ENCODE results near the gene PSMD2.

Gene PSMD2

GRCh38 chr3:184337981-184338380, 38.9 kb downstream of the PSMD2 start:
- peak in 1 of 56 donors; percentile 38 for DNase-seq

DNA sequence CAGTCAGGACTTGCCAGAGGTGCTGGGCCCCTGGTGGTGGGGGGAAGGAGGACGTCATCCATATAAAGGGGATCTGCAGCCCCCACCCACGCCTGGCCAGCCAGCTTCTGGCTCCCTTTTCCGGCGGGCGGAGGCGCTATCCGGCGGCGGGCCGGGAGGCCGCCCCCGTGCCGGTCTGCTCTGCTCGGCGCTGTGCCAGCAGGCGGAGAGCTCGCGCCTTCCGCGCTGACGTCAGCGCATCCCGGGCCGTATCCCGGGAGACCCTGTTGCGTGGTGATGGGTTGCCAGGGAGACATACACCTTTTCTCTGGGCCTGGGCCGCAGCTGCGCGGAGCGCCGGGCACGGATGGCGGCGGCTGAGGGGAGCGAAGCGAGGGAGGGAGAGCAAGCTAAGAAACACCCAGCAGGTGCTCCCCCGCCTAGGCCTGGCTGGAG, 39.5 kb downstream of the PSMD2 start:
- peak in 55 of 56 donors; percentile 26 to 94 (median 79) for DNase-seq

DNA sequence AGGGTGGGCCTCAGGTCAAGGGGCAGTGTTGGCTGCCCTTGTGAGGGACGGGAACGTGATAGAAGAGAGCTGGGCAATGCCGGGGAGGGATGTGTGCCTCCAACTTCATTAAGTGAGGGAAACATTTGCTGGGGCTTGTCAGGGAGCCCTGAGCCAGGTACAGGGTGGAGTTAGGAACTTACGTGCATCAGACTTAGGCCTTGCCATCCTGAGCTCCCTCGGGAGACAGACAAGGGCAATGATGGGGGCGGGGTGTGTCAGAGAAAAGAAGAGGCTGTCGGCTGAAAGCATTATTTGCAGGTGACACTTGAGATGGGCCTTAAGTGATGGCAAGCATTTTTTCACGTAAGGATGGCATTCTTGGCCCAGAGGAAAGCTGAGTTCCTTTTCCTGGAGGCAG, 40.0 kb downstream of the PSMD2 start:
- DNase-seq: peak in 4 of 56 donors; percentile 29 to 56 (median 44)

GRCh38 chr3:184339451-184340135, 40.6 kb downstream of the PSMD2 start:
- DNase-seq: peak in 6 of 56 donors; percentile 17 to 56 (median 28)

DNA sequence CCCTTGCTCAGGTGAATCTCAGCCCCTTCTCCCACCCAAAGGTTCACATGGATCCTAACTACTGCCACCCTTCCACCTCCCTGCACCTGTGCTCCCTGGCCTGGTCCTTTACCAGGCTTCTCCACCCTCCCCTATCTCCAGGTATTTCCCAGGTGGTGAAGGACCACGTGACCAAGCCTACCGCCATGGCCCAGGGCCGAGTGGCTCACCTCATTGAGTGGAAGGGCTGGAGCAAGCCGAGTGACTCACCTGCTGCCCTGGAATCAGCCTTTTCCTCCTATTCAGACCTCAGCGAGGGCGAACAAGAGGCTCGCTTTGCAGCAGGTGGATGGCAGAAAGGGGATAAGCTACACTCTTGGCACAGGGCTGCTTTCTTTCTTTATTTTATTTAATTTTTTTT, 42.9 kb downstream of the PSMD2 start:
- DNase-seq: no peak

GRCh38 chr3:184343200-184343876, 44.3 kb downstream of the PSMD2 start:
- no peak for DNase-seq

DNA sequence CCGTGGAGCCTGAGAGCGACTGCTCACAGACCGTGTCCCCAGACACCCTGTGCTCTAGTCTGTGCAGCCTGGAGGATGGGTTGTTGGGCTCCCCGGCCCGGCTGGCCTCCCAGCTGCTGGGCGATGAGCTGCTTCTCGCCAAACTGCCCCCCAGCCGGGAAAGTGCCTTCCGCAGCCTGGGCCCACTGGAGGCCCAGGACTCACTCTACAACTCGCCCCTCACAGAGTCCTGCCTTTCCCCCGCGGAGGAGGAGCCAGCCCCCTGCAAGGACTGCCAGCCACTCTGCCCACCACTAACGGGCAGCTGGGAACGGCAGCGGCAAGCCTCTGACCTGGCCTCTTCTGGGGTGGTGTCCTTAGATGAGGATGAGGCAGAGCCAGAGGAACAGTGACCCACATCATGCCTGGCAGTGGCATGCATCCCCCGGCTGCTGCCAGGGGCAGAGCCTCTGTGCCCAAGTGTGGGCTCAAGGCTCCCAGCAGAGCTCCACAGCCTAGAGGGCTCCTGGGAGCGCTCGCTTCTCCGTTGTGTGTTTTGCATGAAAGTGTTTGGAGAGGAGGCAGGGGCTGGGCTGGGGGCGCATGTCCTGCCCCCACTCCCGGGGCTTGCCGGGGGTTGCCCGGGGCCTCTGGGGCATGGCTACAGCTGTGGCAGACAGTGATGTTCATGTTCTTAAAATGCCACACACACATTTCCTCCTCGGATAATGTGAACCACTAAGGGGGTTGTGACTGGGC, 45.7 kb downstream of the PSMD2 start:
- DNase-seq: peak in 4 of 56 donors; percentile 16 to 36 (median 32)

GRCh38 chr3:184345317-184346144, 46.5 kb downstream of the PSMD2 start:
- DNase-seq: peak in 55 of 56 donors; percentile 25 to 92 (median 80)

- DNase-seq: peak in 1 of 56 donors; percentile 7
Observed at GRCh38 chr3:184346480-184347190, 47.6 kb downstream of the PSMD2 start.

- DNase-seq: no peak
Observed at GRCh38 chr3:184347321-184348056, 48.4 kb downstream of the PSMD2 start.

DNA sequence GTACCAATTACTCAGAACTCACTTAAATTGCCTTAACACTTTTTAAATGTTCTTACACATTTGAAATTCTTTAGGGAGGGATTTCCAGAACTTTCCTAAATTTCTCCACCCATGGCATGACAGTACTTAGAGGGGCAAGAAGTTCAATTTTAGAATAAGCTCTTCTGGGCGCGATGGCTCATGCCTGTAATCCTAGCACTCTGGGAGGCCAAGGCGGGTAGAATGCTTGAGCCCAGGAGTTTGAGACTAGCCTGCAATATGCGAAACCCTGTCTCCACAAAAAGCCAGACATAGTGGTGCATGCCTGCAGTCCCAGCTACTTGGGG, 49.0 kb downstream of the PSMD2 start:
- no peak for DNase-seq

GRCh38 chr3:184349563-184350470, 50.8 kb downstream of the PSMD2 start:
- DNase-seq: peak in 10 of 56 donors; percentile 5 to 47 (median 21)

DNA sequence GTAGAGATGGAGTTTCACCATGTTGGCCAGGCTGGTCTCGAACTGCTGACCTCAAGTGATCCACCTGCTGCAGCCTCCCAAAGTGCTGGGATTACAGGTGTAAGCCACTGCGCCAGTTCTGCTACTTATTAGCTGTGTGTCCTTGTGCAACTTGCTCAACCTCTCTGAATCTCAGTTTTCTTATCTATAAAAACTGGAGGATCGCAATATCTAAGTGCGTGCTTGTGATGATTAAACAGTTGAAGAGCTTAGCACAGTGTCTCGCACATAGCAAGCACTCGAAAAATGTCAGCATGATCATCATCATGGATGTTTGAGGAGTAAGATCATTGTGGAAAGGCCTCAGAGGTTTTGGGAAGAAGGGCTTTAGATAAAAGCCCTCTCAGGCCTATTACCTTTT, 51.6 kb downstream of the PSMD2 start:
- DNase-seq: no peak

- no peak for DNase-seq
Observed at GRCh38 chr3:184351511-184352148, 52.6 kb downstream of the PSMD2 start.

- DNase-seq: no peak
Observed at GRCh38 chr3:184352149-184352785, 53.2 kb downstream of the PSMD2 start.

- no peak for DNase-seq
Observed at GRCh38 chr3:184352897-184353545, 54.0 kb downstream of the PSMD2 start.

- DNase-seq: no peak
Observed at GRCh38 chr3:184353546-184353941, 54.5 kb downstream of the PSMD2 start.

Data from nucleus accumbens (tissue), 56 donors.